NCI-H460 (cell line): ENCODE data around the gene PCAT6. TPM values are rescaled to one million over a fixed set of nuclear protein-coding genes. Genes with fewer than 3 reads are reported as not detected.

Source experiments
- DNase-seq: peaks from one replicate; pipeline ENCODE4 v3.0.0-alpha.2; 2016; ENCODE audit warnings: low read depth; ENCODE audit errors: extremely low read depth
- small RNA-seq, 2 experiments: library from RNA; depleted of rRNA; stranded (forward); fragments of <200 nt; gene quantifications; one replicate each; pipeline ENCODE3, GENCODE V24; 2014
- total RNA-seq: library from RNA; depleted of rRNA; stranded (reverse); fragments of >200 nt; shearing (Covaris generic); gene quantifications from 2 replicates; pipeline ENCODE4 v1.2.3, GENCODE V29; 2014; rRNA removed

Gene PCAT6
- total RNA-seq, 1 experiment from 2014 or later = 0.52 TPM

DNA sequence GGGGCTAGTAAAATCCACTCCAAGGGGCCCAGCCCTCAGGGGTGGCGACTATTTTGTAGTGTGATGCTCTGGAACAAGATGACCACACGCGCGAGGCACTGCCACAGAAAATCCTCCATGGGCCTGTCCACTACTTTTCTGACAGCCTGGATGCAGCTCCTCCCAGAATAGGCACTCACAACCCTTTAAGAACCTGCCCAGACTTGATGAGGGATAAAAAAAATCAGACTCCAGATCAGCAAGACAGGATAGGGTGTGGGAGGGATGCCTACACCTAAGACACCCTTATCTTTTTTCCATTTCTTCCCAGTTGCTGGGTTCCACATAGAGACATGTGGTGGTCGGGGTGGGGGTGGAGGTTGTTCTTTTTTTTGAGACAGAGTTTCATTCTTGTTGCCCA is 33.5 kb downstream of the PCAT6 start:
- no peak for DNase-seq

DNA sequence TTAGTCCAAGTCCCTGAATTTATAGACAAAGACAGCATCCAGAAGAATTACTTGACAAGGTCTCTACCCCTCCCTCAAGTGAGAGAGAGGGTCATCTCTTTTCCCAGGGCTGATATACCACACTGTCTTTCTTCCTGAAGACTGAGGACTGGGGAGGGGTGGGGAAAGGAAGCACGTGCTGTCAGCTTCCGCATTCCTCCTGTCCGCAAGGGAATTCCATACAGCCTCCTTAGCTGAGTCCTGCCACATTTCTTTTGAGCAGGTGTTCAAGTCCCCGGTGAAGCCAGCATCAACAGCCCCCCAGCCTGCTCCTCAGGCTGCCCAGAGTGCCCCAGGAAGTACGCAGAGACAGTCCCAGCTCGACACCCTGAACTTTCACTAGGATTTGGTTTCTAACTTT is 34.2 kb downstream of the PCAT6 start:
- no peak for DNase-seq

DNA sequence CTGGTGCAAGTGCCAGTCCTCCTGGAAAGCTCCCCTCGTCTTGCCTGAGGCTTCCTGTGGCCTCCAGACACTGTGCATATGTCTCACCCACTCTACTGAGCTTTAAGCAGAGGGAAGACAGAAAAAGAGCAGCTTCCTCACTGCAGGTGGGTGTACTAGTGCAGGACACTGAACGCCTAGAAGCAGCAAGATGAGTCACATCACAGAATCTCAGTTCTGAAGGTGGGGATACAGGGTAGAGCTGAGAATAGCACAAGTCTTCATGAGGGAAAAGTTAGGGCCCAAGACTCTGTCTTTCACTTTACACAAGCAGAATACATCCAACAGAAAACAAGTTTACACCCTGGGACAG is 37.4 kb downstream of the PCAT6 start:
- no peak for DNase-seq

DNA sequence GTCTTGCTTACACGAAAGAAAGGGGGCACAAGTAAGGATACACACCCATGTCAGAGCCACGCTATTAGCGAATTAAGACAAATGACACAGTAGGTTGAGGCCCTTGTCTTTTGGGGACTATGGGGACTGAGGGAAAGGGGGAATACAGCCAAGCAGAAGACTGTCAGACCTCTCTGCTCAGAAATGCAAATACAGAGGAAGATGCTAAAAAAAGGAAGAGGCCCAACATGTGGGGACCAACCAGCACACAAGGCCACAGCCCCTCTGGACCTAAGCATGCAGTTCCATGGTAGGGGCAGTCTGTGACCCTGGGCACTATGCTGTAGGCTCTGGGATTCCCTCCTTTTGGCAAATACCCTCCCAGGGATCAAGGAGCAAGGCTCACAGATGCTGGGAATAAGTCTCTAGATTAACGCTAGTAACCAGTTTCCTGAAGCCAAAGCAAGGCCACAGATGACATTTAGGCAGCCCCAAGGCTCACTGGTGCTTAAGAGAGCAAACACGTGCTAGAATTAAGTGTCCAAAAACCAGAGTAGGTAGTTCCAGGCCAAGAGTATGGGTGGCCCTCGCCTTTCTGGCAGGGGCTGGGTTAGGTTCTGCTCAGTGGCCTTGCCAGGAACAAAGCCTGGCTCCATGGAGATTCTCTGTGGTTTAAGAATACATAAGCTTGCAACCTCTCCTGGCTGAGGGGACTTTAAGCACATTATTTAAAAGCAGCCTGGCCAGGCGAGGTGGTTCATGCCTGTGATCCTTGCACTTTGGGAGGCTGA is 40.0 kb downstream of the PCAT6 start:
- DNase-seq = no peak

DNA sequence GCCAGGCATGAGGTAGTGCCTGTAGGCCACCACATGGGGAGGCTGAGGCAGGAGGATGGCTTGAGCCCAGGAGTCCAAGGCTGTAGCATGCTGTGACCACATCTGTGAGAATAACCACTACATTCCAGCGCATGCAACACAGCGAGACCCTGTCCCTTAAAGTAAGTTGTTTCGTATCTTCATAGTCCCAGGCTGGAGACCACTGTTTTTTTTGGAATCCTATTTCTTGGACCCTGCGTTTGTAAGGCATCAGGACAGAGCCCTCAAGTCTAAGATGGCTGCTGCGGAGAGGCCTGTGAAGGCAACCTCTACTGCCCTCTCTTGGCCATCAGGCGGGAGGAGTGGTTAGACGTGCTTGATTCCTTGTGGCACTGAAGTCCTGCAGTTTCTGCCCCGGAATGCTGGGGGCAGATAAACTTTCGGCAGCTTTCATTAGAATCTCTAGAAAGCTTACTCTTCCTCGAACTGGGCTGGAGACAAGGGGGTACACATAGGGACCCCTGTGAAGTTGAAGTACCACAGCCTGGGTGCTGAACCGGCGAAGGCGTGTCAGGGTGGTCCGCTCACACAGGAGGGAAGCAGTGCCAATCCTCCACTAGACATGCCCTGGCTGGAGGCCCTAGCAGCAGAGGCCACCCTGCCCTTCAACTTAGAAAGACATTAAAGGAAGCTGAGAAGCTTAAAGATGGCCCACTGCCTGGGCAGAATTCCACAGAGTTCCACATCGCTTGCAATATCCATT is 41.6 kb downstream of the PCAT6 start:
- DNase-seq = peak; percentile 65

DNA sequence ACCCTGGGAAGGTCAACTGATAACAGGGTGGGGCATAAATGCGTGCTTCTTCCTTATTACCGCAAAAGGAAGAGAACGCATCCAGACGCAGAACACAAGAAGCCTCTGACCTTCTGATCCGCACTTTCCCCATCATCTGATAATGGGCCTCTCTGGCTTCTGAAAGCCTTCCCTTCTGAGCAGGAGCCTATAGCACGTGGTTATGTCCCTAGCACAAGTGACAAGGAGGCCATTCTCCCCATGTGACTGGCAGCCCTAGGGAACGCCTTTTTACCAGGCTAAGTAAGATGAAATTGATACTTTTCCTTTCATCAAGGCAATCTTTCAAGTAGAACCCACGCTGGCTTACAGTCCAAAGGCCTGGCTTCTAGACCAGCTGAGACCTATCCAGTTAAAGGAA is 44.0 kb downstream of the PCAT6 start:
- DNase-seq = no peak

DNA sequence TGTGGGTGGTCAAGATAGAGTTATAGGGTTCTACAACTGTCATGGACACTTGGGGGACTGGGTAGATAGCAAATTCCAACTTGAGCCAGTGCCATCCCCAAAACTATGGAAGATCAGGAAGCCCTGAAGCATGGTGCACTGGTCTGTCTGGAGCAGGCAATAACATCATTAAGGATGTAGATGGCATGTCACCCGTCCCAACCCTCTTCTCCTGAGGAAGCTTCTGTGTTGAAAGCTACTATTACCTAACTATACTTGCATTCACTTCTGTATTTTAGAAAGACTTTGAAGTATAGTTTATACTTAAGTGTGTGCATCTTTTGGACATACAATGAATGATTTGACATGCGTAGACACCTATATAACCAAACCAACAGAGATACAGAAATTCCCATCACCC is 45.3 kb downstream of the PCAT6 start:
- no peak for DNase-seq

DNA sequence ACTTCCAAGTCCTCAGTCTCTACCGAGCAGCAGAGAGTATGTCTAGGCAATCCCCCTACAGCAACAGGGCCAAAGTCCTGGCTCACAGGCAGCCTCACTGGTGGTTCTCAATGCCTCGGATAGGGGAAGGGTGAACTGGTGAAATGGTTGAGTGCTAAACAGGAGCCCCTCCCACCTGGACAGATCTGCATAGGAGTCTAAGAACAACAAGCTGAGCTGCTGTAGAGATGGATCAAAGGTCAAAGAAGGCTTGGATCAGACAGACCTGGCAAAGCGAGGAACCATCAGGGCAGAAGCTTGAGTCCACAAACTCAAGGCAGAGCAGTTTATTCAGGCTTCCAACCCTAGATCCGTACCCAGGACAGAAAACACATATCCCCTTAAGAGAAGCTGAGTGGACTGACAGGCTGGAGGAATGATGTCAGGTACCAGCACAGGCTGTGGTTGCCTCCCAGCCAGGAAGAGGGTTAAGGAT is 46.4 kb downstream of the PCAT6 start:
- no peak for DNase-seq

DNA sequence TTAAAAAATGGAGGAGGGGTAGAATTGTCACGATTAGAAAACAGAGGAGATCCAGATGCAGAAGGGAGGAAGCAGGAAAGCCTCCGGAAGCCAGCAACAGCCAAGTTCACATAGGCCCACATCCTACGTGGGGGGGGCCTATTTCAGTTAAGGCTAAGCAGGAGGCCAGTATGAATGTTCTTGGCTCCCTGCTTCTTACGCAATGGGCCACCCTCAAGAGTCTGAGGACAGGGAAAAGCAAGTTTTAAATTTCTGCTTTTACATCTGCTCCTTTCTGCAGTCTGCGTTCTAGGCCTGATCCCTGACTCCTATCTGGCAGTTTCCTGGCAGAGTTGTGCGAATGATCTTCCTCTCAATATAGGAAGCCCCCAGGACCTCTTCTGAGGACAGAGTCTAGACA is 47.6 kb downstream of the PCAT6 start:
- DNase-seq = no peak

DNA sequence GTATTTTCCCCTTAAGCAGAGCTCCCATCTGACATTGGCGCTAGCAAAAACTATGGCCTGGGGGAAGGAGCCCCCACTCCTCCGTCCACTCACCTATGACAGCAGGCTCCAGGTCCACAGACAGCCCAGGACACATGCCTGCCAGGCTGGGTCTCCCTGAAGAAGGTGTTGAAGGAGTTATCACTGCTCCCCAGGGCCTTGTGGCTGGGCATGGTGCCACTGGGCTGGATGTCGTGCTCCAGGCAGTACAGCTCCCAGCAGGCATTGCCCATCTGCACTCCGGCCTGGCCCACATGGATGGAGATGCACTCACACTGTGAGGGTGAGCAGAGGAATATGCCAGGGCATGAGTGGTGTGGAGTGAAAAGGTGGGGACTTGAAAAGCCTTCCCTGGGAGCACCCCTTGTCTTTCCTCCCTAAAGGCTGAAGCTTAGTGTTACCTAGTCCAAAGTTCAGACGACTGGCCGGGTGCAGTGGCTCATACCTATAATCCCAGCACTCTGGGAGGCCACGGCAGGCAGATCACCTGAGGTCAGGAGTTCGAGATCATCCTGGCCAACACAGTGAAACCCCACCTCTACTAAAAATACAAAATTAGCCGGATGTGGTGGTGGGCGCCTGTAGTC is 48.1 kb downstream of the PCAT6 start:
- no peak for DNase-seq

DNA sequence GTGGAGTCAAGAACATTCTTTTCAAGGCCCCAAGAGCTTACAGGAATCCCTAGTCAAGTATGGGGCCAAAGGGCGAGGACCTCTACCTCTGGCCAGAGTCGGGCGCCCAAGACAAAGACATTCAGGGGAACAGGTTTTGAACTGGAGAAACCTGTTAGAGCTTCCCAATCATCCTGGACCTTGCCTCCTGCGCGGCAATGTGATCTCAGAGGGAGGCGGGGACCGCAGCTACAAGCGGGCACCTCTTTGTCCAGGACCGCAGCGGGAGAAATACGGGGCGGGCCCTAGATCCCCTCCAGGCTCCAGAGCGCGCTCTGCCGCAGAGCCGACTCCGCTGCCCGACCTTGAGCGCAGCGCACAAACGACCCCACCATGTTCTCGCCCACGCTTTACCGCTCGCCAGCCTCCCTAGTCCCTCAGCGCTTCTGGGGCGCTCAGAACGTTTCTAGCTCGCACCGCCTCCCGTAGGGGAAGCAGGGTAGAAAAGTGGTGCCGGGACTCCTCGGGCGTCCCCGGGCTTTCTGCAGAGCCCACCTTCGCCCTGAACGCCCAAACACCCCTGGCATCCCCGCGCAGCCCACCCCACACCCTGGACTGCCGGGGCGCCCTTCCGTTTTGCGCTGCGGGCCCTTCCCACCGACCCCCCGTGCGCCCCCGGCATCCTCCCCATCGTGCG is 50.1 kb downstream of the PCAT6 start:
- no peak for DNase-seq

Small RNA genes within 50 kb of the gene (small RNA-seq; reads per million reads assigned to genes)
- gene AC098934.3 = 0 reads per million in 2 experiments

Other genes with a start within 250 kb of the PCAT6 start
- gene SYT2, start 100.5 kb upstream of the PCAT6 start, total RNA-seq = not detected in 2 replicates
- 40.1 and 46.3 TPM in 2 replicates for gene KDM5B, start 2.5 kb upstream of the PCAT6 start, total RNA-seq
- gene RABIF, start 78.2 kb downstream of the PCAT6 start, total RNA-seq = 13.5 and 13.8 TPM in 2 replicates
- gene KLHL12, start 116.3 kb downstream of the PCAT6 start, total RNA-seq = 41.0 and 44.6 TPM in 2 replicates
- 152 and 161 TPM in 2 replicates for gene ADIPOR1, start 147.4 kb downstream of the PCAT6 start, total RNA-seq
- 15.8 and 17.4 TPM in 2 replicates for gene CYB5R1, start 156.3 kb downstream of the PCAT6 start, total RNA-seq
- gene TMEM183A, start 196.4 kb downstream of the PCAT6 start, total RNA-seq = 121 and 128 TPM in 2 replicates
- gene PPFIA4, start 215.5 kb downstream of the PCAT6 start, total RNA-seq = 3.4 and 4.2 TPM in 2 replicates